ENCODE data around the gene VCAN. TPM values are rescaled to one million over a fixed set of nuclear protein-coding genes. Genes with fewer than 3 reads are reported as not detected.

The VCAN gene
- polyA plus RNA-seq, 4 donors, result 276 to 344 (median 311) TPM

DNA sequence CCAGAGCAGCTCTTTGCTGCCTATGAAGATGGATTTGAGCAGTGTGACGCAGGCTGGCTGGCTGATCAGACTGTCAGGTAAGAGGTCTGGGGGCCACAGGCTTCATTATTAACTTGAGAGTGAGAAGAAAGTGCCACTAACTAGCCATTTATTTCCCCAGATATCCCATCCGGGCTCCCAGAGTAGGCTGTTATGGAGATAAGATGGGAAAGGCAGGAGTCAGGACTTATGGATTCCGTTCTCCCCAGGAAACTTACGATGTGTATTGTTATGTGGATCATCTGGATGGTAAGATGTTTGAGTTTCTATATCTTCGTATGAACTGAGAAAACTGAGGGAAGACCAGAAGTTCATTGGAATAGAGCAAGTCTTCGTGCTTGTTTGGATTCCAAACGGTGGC is 22.1 kb downstream of the VCAN start:
- DNase-seq (ENCODE audit: low read depth in 4 of 4, low spot score in 2 of 4), result no peak

GRCh38 chr5:83494087-83494620 is 22.6 kb downstream of the VCAN start:
- DNase-seq (ENCODE audit: low read depth in 4 of 4, low spot score in 2 of 4), result no peak

DNA sequence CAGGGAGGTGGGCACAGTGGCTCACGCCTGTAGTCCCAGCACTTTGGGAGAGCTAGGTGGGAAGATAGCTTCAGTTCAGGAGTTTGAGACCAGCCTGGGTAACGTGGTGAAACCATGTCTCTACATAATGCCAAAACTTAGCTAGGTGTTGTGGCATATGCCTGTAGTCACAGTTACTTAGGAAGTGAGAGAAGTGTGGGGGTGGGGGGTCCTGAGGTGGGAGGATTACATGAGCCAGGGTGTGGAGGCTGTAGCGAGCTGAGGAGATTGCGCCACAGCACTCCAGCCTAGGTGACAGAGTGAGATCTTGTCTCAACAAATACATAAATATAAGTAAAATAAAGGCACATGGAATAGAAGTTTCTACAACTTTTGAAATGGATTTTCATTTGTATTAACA is 23.1 kb downstream of the VCAN start:
- no peak for DNase-seq (ENCODE audit: low read depth in 4 of 4, low spot score in 2 of 4)

DNA sequence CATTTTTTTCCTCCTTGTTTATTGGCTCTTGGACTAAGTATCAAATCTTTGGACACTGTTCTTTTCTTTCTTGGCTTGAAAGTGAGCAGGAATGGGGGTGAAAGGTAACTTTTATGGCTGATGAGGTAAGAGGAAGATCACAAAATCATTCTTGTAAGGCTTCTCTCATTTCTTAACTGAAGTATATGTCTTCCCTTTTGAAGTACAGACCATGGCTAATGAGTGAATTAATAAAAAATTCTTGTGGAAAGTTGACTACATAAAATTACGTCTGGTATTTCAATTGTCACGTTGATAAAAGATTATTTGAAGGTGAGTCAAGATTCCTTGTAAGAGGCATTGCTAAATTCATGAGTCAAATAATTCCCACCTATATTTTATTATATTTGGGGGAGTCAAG is 25.1 kb downstream of the VCAN start:
- DNase-seq (ENCODE audit: low read depth in 4 of 4, low spot score in 2 of 4), result no peak

DNA sequence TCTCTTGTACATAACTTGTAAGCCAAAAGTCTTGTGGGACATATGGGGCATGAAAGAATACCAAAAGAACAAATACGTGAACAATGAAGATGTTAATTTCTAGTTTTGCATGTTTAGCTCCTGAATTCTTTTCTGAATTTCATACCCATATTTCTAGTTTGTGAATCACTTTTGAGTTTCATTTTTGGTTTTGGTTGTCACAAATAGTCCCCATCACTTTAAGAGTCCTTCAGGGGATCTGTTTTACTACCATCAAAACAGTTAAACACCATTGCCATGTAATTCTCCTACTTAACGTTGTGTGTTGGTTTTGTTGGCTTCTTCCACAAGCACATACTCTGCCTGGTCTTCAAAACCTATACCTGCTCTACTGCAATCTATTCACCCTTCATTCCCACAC is 27.0 kb downstream of the VCAN start:
- DNase-seq (ENCODE audit: low read depth in 4 of 4, low spot score in 2 of 4), result no peak

- DNase-seq (ENCODE audit: low read depth in 4 of 4, low spot score in 2 of 4), result no peak
Measured at GRCh38 chr5:83503662-83504061, 32.1 kb downstream of the VCAN start.

- no peak for DNase-seq (ENCODE audit: low read depth in 4 of 4, low spot score in 2 of 4)
Measured at GRCh38 chr5:83507431-83507830, 35.9 kb downstream of the VCAN start.

- DNase-seq (ENCODE audit: low read depth in 4 of 4, low spot score in 2 of 4), result peak in 1 of 4 donors; percentile 34
Measured at GRCh38 chr5:83509540-83509939, 38.0 kb downstream of the VCAN start.

GRCh38 chr5:83510260-83510659 is 38.7 kb downstream of the VCAN start:
- no peak for DNase-seq (ENCODE audit: low read depth in 4 of 4, low spot score in 2 of 4)

GRCh38 chr5:83512061-83512745 is 40.7 kb downstream of the VCAN start:
- DNase-seq (ENCODE audit: low read depth in 4 of 4, low spot score in 2 of 4), result no peak

- DNase-seq (ENCODE audit: low read depth in 4 of 4, low spot score in 2 of 4), result no peak
Measured at GRCh38 chr5:83513081-83513480, 41.5 kb downstream of the VCAN start.

- no peak for DNase-seq (ENCODE audit: low read depth in 4 of 4, low spot score in 2 of 4)
Measured at GRCh38 chr5:83513491-83513890, 41.9 kb downstream of the VCAN start.

- peak in 3 of 4 donors; percentile 46 to 54 (median 53) for DNase-seq (ENCODE audit: low read depth in 4 of 4, low spot score in 2 of 4)
Measured at GRCh38 chr5:83516377-83516776, 44.8 kb downstream of the VCAN start.

GRCh38 chr5:83517072-83517687 is 45.6 kb downstream of the VCAN start:
- no peak for DNase-seq (ENCODE audit: low read depth in 4 of 4, low spot score in 2 of 4)

DNA sequence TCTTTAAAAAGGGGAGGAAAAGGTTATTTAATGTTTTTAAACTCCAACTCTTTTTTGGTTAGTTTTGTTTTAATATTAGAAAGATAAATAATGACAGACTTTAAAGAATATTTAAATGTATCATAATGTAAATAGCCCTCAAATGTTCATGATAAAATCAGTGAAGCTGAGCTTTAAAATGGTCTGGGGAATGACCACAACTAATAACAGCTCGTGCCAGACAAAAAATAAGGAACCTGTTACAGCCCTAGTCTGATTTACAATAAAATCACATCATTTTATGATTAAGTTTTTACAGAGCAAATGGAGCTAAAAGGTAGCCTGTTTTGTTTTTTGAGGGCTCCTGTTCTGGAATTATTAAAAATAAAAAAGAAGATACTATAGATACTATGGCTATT is 46.1 kb downstream of the VCAN start:
- no peak for DNase-seq (ENCODE audit: low read depth in 4 of 4, low spot score in 2 of 4)

DNA sequence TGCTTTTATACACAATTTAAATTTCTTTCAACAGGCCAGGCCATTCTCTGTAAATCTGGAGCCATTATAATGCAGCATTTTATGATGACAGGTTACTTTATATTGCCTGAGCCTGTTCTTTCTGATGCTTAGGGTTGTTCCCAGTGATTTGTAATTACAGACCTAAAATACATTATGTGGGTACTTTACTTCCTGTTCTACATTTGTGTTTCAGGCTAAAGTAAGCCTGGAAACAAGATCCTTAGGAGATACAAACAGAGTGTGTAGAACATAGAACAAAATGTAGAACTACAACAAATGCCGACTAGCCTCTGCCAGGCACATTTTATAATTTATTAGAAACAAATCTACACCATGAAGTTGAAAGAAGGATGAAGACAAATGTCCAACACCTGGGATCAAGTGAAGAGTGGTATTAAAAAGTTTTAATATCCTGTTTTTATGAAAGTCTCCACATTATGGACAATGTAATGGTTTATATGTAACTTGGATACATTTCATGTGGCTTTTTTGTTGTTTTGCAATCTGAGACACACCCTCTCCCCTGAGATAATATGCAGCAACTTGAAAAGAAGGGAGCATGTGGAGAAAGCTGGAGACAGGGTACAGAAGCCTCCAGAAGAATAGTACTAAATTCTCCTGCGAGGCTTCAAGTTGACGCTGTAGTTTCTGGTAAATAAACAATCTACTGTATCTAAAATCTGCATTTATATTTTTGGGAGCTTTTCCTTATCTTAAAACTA is 46.9 kb downstream of the VCAN start:
- no peak for DNase-seq (ENCODE audit: low read depth in 4 of 4, low spot score in 2 of 4)

DNA sequence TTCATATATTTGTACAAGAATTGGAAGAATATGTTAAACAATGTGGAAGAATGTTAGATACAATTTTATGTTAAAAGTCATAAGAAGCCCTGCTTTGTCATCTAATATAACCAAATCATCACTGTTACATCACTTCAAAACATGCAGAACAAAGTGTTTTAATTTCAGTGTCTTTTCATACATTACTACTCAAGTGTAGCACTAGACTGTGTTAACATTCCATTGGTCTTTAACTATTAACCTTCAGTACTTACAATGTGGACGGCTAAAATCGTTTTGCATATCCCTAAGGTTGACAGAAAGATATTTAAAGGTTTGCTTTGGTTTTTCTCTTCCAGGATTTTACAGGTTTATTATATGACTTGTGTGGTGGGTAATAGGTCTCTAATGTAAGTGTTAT is 50.9 kb downstream of the VCAN start:
- no peak for DNase-seq (ENCODE audit: low read depth in 4 of 4, low spot score in 2 of 4)

GRCh38 chr5:83523929-83524328 is 52.4 kb downstream of the VCAN start:
- no peak for DNase-seq (ENCODE audit: low read depth in 4 of 4, low spot score in 2 of 4)

GRCh38 chr5:83524345-83524744 is 52.8 kb downstream of the VCAN start:
- DNase-seq (ENCODE audit: low read depth in 4 of 4, low spot score in 2 of 4), result no peak

DNA sequence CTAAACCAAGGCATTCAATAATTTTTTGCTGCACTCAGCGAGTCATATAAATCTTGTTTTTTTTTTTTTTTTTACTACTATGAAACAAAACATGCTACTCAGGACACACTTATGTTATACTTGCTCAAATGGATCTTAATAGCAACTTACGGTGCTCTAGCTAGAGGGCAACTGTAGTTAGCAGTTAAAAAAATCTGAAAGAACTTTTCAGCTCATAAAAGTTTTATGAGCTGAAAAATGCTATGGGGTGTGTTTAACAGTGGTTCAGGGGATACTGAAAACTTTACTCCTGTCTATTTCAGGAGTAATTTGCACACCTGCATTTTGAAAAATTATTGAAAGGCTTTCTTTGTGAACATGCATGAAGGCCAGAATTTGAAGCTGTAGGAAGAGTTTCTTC is 53.4 kb downstream of the VCAN start:
- no peak for DNase-seq (ENCODE audit: low read depth in 4 of 4, low spot score in 2 of 4)

DNA sequence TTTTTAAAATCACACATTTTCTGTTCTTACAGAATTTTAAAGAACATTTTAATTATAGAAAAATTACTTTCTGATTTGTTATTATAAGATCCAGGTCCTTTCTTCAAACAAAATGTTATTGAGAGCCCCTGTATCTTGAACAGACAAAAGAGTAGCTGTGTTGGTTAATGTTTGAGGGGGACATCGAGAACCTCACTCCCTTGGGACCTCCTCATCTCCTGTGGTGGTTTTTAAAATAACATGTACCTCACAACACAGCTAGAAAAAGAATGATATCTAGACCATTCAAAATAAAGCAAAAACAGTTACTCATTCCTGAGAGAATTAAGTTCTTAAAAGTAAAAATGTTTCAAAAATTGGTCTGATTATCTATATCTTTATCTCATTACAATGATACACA is 54.7 kb downstream of the VCAN start:
- no peak for DNase-seq (ENCODE audit: low read depth in 4 of 4, low spot score in 2 of 4)

DNA sequence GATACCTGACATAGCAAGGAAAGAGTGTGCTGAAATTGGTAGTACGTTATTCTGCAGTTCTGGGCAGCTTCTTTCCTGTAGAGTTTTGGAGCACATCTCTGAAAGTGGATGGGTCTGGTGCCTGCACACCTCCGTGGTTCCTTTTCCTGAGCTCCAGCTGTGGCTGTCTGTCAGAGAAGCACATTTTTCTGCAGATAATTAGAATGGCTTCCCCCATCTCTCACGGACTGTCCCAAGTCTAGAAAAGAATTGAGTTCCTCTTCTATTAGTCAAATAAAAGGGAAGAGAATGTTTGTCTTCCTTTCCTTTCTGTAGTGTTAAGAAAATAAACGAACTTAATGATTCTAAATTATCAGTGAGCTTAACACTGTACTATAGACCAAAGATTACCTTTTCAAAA is 55.7 kb downstream of the VCAN start:
- DNase-seq (ENCODE audit: low read depth in 4 of 4, low spot score in 2 of 4), result no peak
